ENCODE results near the gene SLC7A6. TPM values are rescaled to one million over a fixed set of nuclear protein-coding genes. Genes with fewer than 3 reads are reported as not detected.

Gene SLC7A6
- total and polyA plus RNA-seq, 2 of the 13 experiments (the other 11 are each of a cell fraction or from before 2014, with no cell fraction given) = 35.8 to 70.8 TPM

GRCh38 chr16:68235108-68235886 is 29.0 kb upstream of the SLC7A6 start (continued):
- TF ChIP-seq ZNF646 (CRISPR knock-in tag; IDR thresholded peaks at IDR 0.05) = no peak; the same call in 1 of the 2 replicates
- TF ChIP-seq ZBTB39 (CRISPR knock-in tag; IDR thresholded peaks at IDR 0.05) = peak; percentile 41; the same call in 1 of the 2 replicates
- TF ChIP-seq KDM5A (IDR thresholded peaks at IDR 0.05; ENCODE audit: borderline replicate concordance, low read length) = peak; percentile 23; the same call in 1 of the 2 replicates
- 0 out of 3 replicates have a peak, but pooled peaks have one; percentile 11 for TF ChIP-seq MXI1 (IDR thresholded peaks at IDR 0.05; ENCODE audit: borderline replicate concordance, low read depth, low read length)
- no peak for TF ChIP-seq ZFP62 (CRISPR knock-in tag; IDR thresholded peaks at IDR 0.05)
- TF ChIP-seq ZNF850 (CRISPR knock-in tag; conservative IDR thresholded peaks at IDR 0.05) = 0 out of 2 replicates have a peak, but pooled peaks have one; percentile 79
- TF ChIP-seq KAT7 (CRISPR knock-in tag; IDR thresholded peaks at IDR 0.05; ENCODE audit: borderline replicate concordance) = peak; percentile 84
- no peak; the same call in 1 of the 2 replicates for TF ChIP-seq BRF2 (CRISPR knock-in tag; IDR thresholded peaks at IDR 0.05)
- TF ChIP-seq RORA (CRISPR knock-in tag; IDR thresholded peaks at IDR 0.05) = no peak
- no peak for TF ChIP-seq PAX8 (CRISPR knock-in tag; IDR thresholded peaks at IDR 0.05; ENCODE audit: borderline replicate concordance)
- TF ChIP-seq ELF1 (CRISPR knock-in tag; IDR thresholded peaks at IDR 0.05) = peak; percentile 64
- peak; percentile 12; the same call in 1 of the 2 replicates for TF ChIP-seq MED1 (CRISPR knock-in tag; IDR thresholded peaks at IDR 0.05)
- TF ChIP-seq ZC3H13 (CRISPR knock-in tag; IDR thresholded peaks at IDR 0.05) = 0 out of 2 replicates have a peak, but pooled peaks have one; percentile 7
- TF ChIP-seq DR1 (CRISPR knock-in tag; IDR thresholded peaks at IDR 0.05) = no peak
- TF ChIP-seq DNMT1 (CRISPR knock-in tag; IDR thresholded peaks at IDR 0.05) = peak; percentile 26; the same call in 1 of the 2 replicates
- TF ChIP-seq ZNF33B (CRISPR knock-in tag; IDR thresholded peaks at IDR 0.05) = no peak
